HEK293 (cell line): ENCODE measurements around the gene SUN3.
A peak's percentile ranks its signal among the peaks of the same experiment; 100 is the strongest.
"Not testable (repeated sequence)": the region's sequence is repeated elsewhere in the genome, so short reads cannot be mapped to it uniquely, and the experiment has no call there.

Source experiments
- CTCF ChIA-PET: fragments of 350-600 bp; formaldehyde crosslinking; extraction: SDS; loops from one replicate; lab custom pipeline; 2021; ENCODE audit warnings: antibody characterized with exemption; lab: Yijun Ruan, JAX
- POLR2A ChIA-PET: fragments of 300-600 bp; formaldehyde crosslinking; extraction: SDS; loops from one replicate; lab custom pipeline; 2020; ENCODE audit warnings: antibody characterized with exemption, inconsistent platforms; lab: Yijun Ruan, JAX
- H3K27ac ChIP-seq: fragments of 200-500 bp; sonication (Bioruptor generic); 2 replicates; pipeline ENCODE4 v1.5.1; 2014; ENCODE audit warnings: low read depth, low read length, control low read depth, inconsistent platforms; ENCODE audit errors: extremely low read depth
- H3K36me3 ChIP-seq, 2 experiments: fragments of 200-500 bp in 1 of 2; sonication (Bioruptor generic) in 1 of 2; 1 replicate in 1 of 2; 2 replicates in 1 of 2; pipeline ENCODE4 v1.5.1; 2014 to 2017; ENCODE audit warnings: inconsistent platforms in 2 of 2, low read length in 2 of 2; ENCODE audit not compliant: control insufficient read depth in 2 of 2, insufficient read depth in 1 of 2
- H3K4me1 ChIP-seq: fragments of 200-500 bp; sonication (Bioruptor generic); 2 replicates; pipeline ENCODE4 v1.5.1; 2014; ENCODE audit warnings: mild to moderate bottlenecking, low read length, inconsistent platforms; ENCODE audit not compliant: control insufficient read depth, insufficient read depth
- H3K4me3 ChIP-seq: 2 replicates; pipeline ENCODE4 v1.5.1; 2011; ENCODE audit warnings: low read depth, mild to moderate bottlenecking, control low read depth, low read length, moderate library complexity
- H3K9me3 ChIP-seq: fragments of 200-500 bp; sonication (Bioruptor generic); 2 replicates; pipeline ENCODE4 v1.5.1; 2014; ENCODE audit warnings: low read depth, low read length, inconsistent platforms; ENCODE audit not compliant: control insufficient read depth, insufficient read depth
- AEBP2 ChIP-seq: fragments of 450-650 bp; formaldehyde crosslinking; IDR thresholded peaks from 2 replicates; pipeline ENCODE4 v1.5.1; 2016; ENCODE audit warnings: missing biosample characterization, missing genetic modification characterization, borderline replicate concordance
- KLF16 ChIP-seq: fragments of 450-650 bp; formaldehyde crosslinking; IDR thresholded peaks from 2 replicates; pipeline ENCODE4 v1.5.1; 2017; ENCODE audit warnings: missing biosample characterization, missing genetic modification characterization
- ZNF146 ChIP-seq: fragments of 450-650 bp; formaldehyde crosslinking; IDR thresholded peaks from 2 replicates; pipeline ENCODE4 v1.5.1; 2016; ENCODE audit warnings: missing biosample characterization, missing genetic modification characterization
- ZNF155 ChIP-seq: fragments of 450-650 bp; formaldehyde crosslinking; IDR thresholded peaks from 2 replicates; pipeline ENCODE4 v1.5.1; 2016; ENCODE audit warnings: missing biosample characterization, missing genetic modification characterization
- ZNF324 ChIP-seq: fragments of 450-650 bp; formaldehyde crosslinking; IDR thresholded peaks from 2 replicates; pipeline ENCODE4 v1.5.1; 2016; ENCODE audit warnings: missing biosample characterization, missing genetic modification characterization
- ZNF335 ChIP-seq: fragments of 450-650 bp; formaldehyde crosslinking; conservative IDR thresholded peaks from 2 replicates; pipeline ENCODE4 v1.5.1; 2016; ENCODE audit warnings: missing biosample characterization, missing genetic modification characterization
- ZNF580 ChIP-seq: fragments of 450-650 bp; formaldehyde crosslinking; IDR thresholded peaks from 2 replicates; pipeline ENCODE4 v1.5.1; 2016; ENCODE audit warnings: missing biosample characterization, missing genetic modification characterization
- TF ChIP-seq, protein P1 (sequence below): fragments of 450-650 bp; formaldehyde crosslinking; IDR thresholded peaks from 2 replicates; pipeline ENCODE4 v1.5.1; 2016; ENCODE audit warnings: missing biosample characterization, missing genetic modification characterization
- TF ChIP-seq, protein P2 (sequence below): fragments of 450-650 bp; formaldehyde crosslinking; IDR thresholded peaks from 2 replicates; pipeline ENCODE4 v1.5.1; 2016; ENCODE audit warnings: missing biosample characterization, missing genetic modification characterization, borderline replicate concordance
- TF ChIP-seq, protein P3 (sequence below): fragments of 450-650 bp; IDR thresholded peaks from 2 replicates; pipeline ENCODE4 v1.5.1; 2018; ENCODE audit warnings: missing biosample characterization, missing genetic modification characterization

SUN3 gene

DNA sequence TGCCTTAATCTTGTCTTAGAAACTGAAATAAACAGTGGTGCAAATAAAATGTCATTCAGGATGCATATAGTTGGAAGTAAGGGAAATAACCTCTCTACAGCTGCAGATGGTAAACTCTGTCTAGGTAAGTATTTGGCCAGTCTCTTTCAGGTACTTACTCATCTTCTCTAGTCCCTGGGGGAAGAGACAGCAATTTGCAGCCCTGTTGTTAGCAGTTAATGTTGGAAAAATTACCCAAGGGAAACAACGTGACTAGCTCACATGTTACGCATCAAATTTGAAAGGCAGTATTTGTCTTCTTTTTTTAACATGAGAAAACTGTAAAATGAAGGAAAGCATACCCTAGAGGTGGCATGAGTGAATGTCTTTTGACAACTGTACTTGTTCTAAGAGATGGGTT is 46.3 kb downstream of the SUN3 start (continued):
- TF ChIP-seq, protein P1, sequence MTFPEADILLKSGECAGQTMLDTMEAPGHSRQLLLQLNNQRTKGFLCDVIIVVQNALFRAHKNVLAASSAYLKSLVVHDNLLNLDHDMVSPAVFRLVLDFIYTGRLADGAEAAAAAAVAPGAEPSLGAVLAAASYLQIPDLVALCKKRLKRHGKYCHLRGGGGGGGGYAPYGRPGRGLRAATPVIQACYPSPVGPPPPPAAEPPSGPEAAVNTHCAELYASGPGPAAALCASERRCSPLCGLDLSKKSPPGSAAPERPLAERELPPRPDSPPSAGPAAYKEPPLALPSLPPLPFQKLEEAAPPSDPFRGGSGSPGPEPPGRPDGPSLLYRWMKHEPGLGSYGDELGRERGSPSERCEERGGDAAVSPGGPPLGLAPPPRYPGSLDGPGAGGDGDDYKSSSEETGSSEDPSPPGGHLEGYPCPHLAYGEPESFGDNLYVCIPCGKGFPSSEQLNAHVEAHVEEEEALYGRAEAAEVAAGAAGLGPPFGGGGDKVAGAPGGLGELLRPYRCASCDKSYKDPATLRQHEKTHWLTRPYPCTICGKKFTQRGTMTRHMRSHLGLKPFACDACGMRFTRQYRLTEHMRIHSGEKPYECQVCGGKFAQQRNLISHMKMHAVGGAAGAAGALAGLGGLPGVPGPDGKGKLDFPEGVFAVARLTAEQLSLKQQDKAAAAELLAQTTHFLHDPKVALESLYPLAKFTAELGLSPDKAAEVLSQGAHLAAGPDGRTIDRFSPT: no peak
- TF ChIP-seq ZNF324 (tag by site-specific recombination) (no peak), ZNF155 (tag by site-specific recombination) (no peak), KLF16 (tag by site-specific recombination) (no peak), AEBP2 (tag by site-specific recombination) (no peak)
- TF ChIP-seq, protein P2, sequence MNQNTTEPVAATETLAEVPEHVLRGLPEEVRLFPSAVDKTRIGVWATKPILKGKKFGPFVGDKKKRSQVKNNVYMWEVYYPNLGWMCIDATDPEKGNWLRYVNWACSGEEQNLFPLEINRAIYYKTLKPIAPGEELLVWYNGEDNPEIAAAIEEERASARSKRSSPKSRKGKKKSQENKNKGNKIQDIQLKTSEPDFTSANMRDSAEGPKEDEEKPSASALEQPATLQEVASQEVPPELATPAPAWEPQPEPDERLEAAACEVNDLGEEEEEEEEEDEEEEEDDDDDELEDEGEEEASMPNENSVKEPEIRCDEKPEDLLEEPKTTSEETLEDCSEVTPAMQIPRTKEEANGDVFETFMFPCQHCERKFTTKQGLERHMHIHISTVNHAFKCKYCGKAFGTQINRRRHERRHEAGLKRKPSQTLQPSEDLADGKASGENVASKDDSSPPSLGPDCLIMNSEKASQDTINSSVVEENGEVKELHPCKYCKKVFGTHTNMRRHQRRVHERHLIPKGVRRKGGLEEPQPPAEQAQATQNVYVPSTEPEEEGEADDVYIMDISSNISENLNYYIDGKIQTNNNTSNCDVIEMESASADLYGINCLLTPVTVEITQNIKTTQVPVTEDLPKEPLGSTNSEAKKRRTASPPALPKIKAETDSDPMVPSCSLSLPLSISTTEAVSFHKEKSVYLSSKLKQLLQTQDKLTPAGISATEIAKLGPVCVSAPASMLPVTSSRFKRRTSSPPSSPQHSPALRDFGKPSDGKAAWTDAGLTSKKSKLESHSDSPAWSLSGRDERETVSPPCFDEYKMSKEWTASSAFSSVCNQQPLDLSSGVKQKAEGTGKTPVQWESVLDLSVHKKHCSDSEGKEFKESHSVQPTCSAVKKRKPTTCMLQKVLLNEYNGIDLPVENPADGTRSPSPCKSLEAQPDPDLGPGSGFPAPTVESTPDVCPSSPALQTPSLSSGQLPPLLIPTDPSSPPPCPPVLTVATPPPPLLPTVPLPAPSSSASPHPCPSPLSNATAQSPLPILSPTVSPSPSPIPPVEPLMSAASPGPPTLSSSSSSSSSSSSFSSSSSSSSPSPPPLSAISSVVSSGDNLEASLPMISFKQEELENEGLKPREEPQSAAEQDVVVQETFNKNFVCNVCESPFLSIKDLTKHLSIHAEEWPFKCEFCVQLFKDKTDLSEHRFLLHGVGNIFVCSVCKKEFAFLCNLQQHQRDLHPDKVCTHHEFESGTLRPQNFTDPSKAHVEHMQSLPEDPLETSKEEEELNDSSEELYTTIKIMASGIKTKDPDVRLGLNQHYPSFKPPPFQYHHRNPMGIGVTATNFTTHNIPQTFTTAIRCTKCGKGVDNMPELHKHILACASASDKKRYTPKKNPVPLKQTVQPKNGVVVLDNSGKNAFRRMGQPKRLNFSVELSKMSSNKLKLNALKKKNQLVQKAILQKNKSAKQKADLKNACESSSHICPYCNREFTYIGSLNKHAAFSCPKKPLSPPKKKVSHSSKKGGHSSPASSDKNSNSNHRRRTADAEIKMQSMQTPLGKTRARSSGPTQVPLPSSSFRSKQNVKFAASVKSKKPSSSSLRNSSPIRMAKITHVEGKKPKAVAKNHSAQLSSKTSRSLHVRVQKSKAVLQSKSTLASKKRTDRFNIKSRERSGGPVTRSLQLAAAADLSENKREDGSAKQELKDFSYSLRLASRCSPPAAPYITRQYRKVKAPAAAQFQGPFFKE (tag by site-specific recombination): no peak

DNA sequence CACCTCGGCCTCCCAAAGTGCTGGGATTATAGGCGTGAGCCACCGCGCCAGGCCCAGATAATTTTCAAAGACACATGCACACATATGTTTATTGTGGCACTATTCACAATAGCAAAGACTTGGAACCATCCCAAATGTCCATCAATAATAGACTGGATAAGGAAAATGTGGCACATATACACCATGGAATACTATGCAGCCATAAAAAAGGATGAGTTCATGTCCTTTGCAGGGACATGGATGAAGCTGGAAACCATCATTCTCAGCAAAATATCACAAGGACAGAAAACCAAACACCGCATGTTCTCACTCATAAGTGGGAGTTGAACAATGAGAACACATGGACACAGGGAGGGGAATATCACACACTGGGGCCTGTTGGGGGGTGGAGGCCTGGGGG is 48.3 kb downstream of the SUN3 start:
- H3K36me3 ChIP-seq: peaks cover 19 to 29% of the 10 kb centered on the region in 2 experiments
- H3K27ac ChIP-seq, POLR2A ChIA-PET, H3K4me3 ChIP-seq, H3K4me1 ChIP-seq, CTCF ChIA-PET, H3K9me3 ChIP-seq: not testable (repeated sequence)
- TF ChIP-seq ZNF146 (tag by site-specific recombination) (peak; percentile 91), ZNF580 (0 out of 2 replicates have a peak, but pooled peaks have one; percentile 31)

GRCh38 chr7:47979832-47980181 is 49.1 kb downstream of the SUN3 start:
- ChIA-PET CTCF (no interaction called here), POLR2A (no interaction called here)
- H3K4me3 ChIP-seq: peak overlapping the region; percentile 95
- TF ChIP-seq ZNF335 (tag by site-specific recombination): peak; percentile 12; the same call in 1 of the 2 replicates
- TF ChIP-seq, protein P3, sequence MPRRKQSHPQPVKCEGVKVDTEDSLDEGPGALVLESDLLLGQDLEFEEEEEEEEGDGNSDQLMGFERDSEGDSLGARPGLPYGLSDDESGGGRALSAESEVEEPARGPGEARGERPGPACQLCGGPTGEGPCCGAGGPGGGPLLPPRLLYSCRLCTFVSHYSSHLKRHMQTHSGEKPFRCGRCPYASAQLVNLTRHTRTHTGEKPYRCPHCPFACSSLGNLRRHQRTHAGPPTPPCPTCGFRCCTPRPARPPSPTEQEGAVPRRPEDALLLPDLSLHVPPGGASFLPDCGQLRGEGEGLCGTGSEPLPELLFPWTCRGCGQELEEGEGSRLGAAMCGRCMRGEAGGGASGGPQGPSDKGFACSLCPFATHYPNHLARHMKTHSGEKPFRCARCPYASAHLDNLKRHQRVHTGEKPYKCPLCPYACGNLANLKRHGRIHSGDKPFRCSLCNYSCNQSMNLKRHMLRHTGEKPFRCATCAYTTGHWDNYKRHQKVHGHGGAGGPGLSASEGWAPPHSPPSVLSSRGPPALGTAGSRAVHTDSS: no peak
- peaks cover 19 to 35% of the 10 kb centered on the region in 2 experiments for H3K36me3 ChIP-seq
- no peaks in the 10 kb centered on the region for H3K4me1 ChIP-seq
- peak overlapping the region; percentile 87; the same call in 1 of the 2 replicates for H3K27ac ChIP-seq
- H3K9me3 ChIP-seq: no peaks in the 10 kb centered on the region
